NCI-H82 (cell line): ENCODE data around the gene SPTLC2.
A peak's percentile ranks its signal among the peaks of the same experiment; 100 is the strongest.
"Not testable (repeated sequence)": the region's sequence is repeated elsewhere in the genome, so short reads cannot be mapped to it uniquely, and the experiment has no call there.

Experiments used
- DNase-seq: peaks from one replicate; lab custom pipeline; 2025; lab: John Stamatoyannopoulos, UW

The SPTLC2 gene

GRCh38 chr14:77616454-77617229 is at the start of gene SPTLC2:
TSS of gene SPTLC2 (minus strand) at chr14:77616637. CDS start at chr14:77616579, 58 bp downstream.
- peak; percentile 99 for DNase-seq

- no peak for DNase-seq
These were observed 46.9 kb upstream of the SPTLC2 start for GRCh38 chr14:77663293-77663692.

GRCh38 chr14:77661562-77661961 is 45.1 kb upstream of the SPTLC2 start:
- peak; percentile 10 for DNase-seq

GRCh38 chr14:77660754-77661153 is 44.3 kb upstream of the SPTLC2 start:
- no peak for DNase-seq

- no peak for DNase-seq
These were observed 43.4 kb upstream of the SPTLC2 start for GRCh38 chr14:77659831-77660230.

GRCh38 chr14:77657280-77657679 is 40.8 kb upstream of the SPTLC2 start:
- no peak for DNase-seq

- peak; percentile 9 for DNase-seq
These were observed 37.6 kb upstream of the SPTLC2 start for GRCh38 chr14:77654001-77654441.

GRCh38 chr14:77649326-77649725 is 32.9 kb upstream of the SPTLC2 start:
- no peak for DNase-seq

- DNase-seq = no peak
These were observed 32.2 kb upstream of the SPTLC2 start for GRCh38 chr14:77648520-77649200.

GRCh38 chr14:77647853-77648252 is 31.4 kb upstream of the SPTLC2 start:
- DNase-seq = no peak

GRCh38 chr14:77646907-77647306 is 30.5 kb upstream of the SPTLC2 start:
- DNase-seq = no peak

- DNase-seq = no peak
These were observed 29.2 kb upstream of the SPTLC2 start for GRCh38 chr14:77645520-77646230.

GRCh38 chr14:77642407-77642806 is 26.0 kb upstream of the SPTLC2 start:
- no peak for DNase-seq

- DNase-seq = no peak
These were observed 25.3 kb upstream of the SPTLC2 start for GRCh38 chr14:77641534-77642341.

GRCh38 chr14:77640756-77641533 is 24.5 kb upstream of the SPTLC2 start:
- no peak for DNase-seq

GRCh38 chr14:77638771-77639171 is 22.3 kb upstream of the SPTLC2 start:
- DNase-seq = no peak

- not testable (repeated sequence) for DNase-seq
These were observed 19.4 kb upstream of the SPTLC2 start for GRCh38 chr14:77635869-77636268.

GRCh38 chr14:77635466-77635865 is 19.0 kb upstream of the SPTLC2 start:
- not testable (repeated sequence) for DNase-seq

GRCh38 chr14:77630111-77630510 is 13.7 kb upstream of the SPTLC2 start:
- DNase-seq = no peak

GRCh38 chr14:77625360-77625759 is 8.9 kb upstream of the SPTLC2 start:
- DNase-seq = no peak

GRCh38 chr14:77623201-77623600 is 6.8 kb upstream of the SPTLC2 start:
- no peak for DNase-seq
